PC-3 (cell line): ENCODE results near the gene TRIM44. TPM values are rescaled to one million over a fixed set of nuclear protein-coding genes. Genes with fewer than 3 reads are reported as not detected.

Experiments used
- ATAC-seq: fragments of 200-7000 bp; cut with Tn5 transposase; 2 replicates; pipeline ENCODE4 v1.9.1; 2020; ENCODE audit warnings: mild to moderate bottlenecking, moderate library complexity
- BruUV-seq: library from RNA; stranded (reverse); fragments of 400-500 nt; replicated peaks from 2 replicates; lab custom pipeline; 2021; lab: Mats Ljungman, UMichigan
- CTCF ChIA-PET: fragments of 300-600 bp; sonication (Branson Sonifier 250); formaldehyde crosslinking; loops from one replicate; lab custom pipeline; 2022; ENCODE audit warnings: antibody characterized with exemption; lab: Charles Lee
- POLR2A ChIA-PET: fragments of 300-600 bp; sonication (Branson Sonifier 250); formaldehyde crosslinking; loops from one replicate; lab custom pipeline; 2022; ENCODE audit warnings: antibody characterized with exemption; ENCODE audit not compliant: unreplicated experiment; lab: Charles Lee
- DNase-seq: peaks from one replicate; pipeline ENCODE4 v3.0.0-alpha.2; 2015
- H2AFZ ChIP-seq: fragments of 300-600 bp; sonication (generic); 2 replicates; pipeline ENCODE4 v1.6.0; 2016; ENCODE audit warnings: antibody characterized with exemption, low read length
- H3F3A ChIP-seq: fragments of 300-600 bp; sonication (generic); one replicate; pipeline ENCODE4 v1.6.0; 2017; ENCODE audit warnings: antibody characterized with exemption, low read length, control low read depth, mild to moderate bottlenecking; ENCODE audit not compliant: unreplicated experiment
- H3K27ac ChIP-seq: fragments of 300-600 bp; sonication (generic); 2 replicates; pipeline ENCODE4 v1.5.1; 2016; ENCODE audit warnings: mild to moderate bottlenecking, low read length
- H3K27me3 ChIP-seq: fragments of 300-600 bp; sonication (generic); 2 replicates; pipeline ENCODE4 v1.6.1; 2016; ENCODE audit warnings: low read length, mixed read lengths
- H3K36me3 ChIP-seq: fragments of 300-600 bp; sonication (generic); 2 replicates; pipeline ENCODE4 v1.6.1; 2016; ENCODE audit warnings: low read depth, mixed run types, low read length, mixed read lengths
- H3K4me1 ChIP-seq: fragments of 300-600 bp; sonication (generic); 2 replicates; pipeline ENCODE4 v1.5.1; 2016; ENCODE audit warnings: low read length; ENCODE audit not compliant: insufficient read depth
- H3K4me2 ChIP-seq: fragments of 300-600 bp; sonication (generic); 2 replicates; pipeline ENCODE4 v1.6.0; 2016; ENCODE audit warnings: low read length
- H3K4me3 ChIP-seq: fragments of 300-600 bp; sonication (generic); 2 replicates; pipeline ENCODE4 v1.5.1; 2016; ENCODE audit warnings: mild to moderate bottlenecking, low read length, mixed read lengths
- H3K79me2 ChIP-seq: fragments of 300-600 bp; sonication (generic); 2 replicates; pipeline ENCODE4 v1.6.1; 2017; ENCODE audit warnings: low read length, mixed read lengths
- H3K9ac ChIP-seq: fragments of 300-600 bp; sonication (generic); 2 replicates; pipeline ENCODE4 v1.6.0; 2016; ENCODE audit warnings: mild to moderate bottlenecking, low read length
- H3K9me2 ChIP-seq: fragments of 300-600 bp; sonication (generic); replicated peaks from 2 replicates; pipeline ENCODE4 v1.6.1; 2016; ENCODE audit warnings: mixed run types, low read length, mixed read lengths
- H3K9me3 ChIP-seq: fragments of 300-600 bp; sonication (generic); 2 replicates; pipeline ENCODE4 v1.6.1; 2016; ENCODE audit warnings: low read length, mixed read lengths
- H4K20me1 ChIP-seq: fragments of 300-600 bp; sonication (generic); 2 replicates; pipeline ENCODE4 v1.6.1; 2016; ENCODE audit warnings: low read length, mixed read lengths
- EZH2 ChIP-seq: fragments of 300-600 bp; sonication (generic); IDR thresholded peaks from one replicate; pipeline ENCODE4 v1.6.1; 2017; ENCODE audit warnings: antibody characterized with exemption, mild to moderate bottlenecking, low read length; ENCODE audit not compliant: unreplicated experiment
- EZH2phosphoT487 ChIP-seq: fragments of 300-600 bp; sonication (generic); IDR thresholded peaks from 2 replicates; pipeline ENCODE4 v1.6.1; 2018; ENCODE audit warnings: mild to moderate bottlenecking, antibody characterized with exemption, low read length, borderline replicate concordance
- intact Hi-C: fragments of 100-400 bp; cut with micrococcal nuclease; formaldehyde crosslinking; loops from 2 replicates; pipeline ENCODE4 v1.9.0; 2023
- total RNA-seq: library from RNA; depleted of rRNA; stranded (reverse); fragments of >200 nt; gene quantifications from 2 replicates; pipeline ENCODE4 v1.2.3, GENCODE V29; 2014
- TF ChIP-seq, protein P1 (sequence below): fragments of 300-600 bp; sonication (generic); conservative IDR thresholded peaks from 2 replicates; pipeline ENCODE4 v1.5.1; 2017; ENCODE audit warnings: antibody characterized with exemption, low read depth, mild to moderate bottlenecking, low read length

The TRIM44 gene
- total RNA-seq, 1 experiment from 2014 or later, result 14.0 TPM

DNA sequence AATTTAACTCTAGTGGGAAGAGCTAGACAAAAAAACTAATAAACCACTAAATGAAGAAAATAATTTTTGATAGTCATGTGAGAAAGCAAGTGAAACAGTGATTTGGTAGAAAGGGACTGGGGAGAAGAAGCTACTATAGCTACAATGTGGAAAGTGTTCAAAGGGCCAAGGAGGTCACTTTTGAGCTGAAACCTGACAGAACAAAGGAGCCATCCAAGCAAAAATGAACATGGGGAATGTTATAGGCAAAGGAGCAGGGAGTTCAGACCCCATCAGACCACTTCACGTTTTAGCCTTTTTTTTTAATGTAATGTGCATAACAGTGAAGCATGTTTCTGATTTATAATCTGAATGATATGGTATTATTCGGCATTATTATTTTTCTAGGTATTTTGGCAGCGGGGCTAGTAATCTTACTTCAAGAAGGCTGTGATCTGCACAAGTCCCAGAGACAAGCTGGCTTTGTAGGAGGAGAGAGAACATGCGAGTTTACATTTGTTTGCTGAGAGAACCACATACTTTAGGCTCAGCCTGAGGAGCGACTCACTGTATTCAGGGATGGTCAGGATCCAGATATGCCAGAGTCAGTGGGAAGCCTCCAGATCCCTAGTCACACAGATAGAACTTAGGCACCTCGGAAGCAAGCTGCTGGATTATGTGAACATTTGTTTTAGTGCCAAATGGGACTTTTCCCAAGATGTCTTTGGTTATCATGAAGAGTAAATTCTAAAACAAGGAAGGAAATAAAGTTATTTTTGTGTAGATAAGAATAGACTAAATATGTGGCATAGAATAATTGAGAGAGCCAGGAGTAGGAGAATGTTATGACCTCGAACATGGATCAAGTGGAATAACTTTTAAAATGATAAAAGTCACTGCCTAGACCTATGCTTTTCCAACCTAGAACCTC, 118.6 kb downstream of the TRIM44 start:
- Histone ChIP-seq H3K27me3 (no peaks in the 10 kb centered on the region), H3K36me3 (no peaks in the 10 kb centered on the region), H2AFZ (no peak overlapping the region), H3F3A (no peaks in the 10 kb centered on the region), H3K9me2 (no peaks in the 10 kb centered on the region), H3K9ac (no peak overlapping the region), H3K79me2 (no peaks in the 10 kb centered on the region), H4K20me1 (no peaks in the 10 kb centered on the region), H3K4me2 (no peak overlapping the region; the same call in 1 of the 2 replicates), H3K4me3 (no peak overlapping the region), H3K4me1 (peaks cover 15% of the 10 kb centered on the region), H3K27ac (no peak overlapping the region), H3K9me3 (no peaks in the 10 kb centered on the region)
- DNase-seq (peak; percentile 72), ATAC-seq (peak; percentile 99)
- intact Hi-C loops, result no loop called here
- TF ChIP-seq EZH2 (no peak), EZH2phosphoT487 (no peak)
- TF ChIP-seq, protein P1, sequence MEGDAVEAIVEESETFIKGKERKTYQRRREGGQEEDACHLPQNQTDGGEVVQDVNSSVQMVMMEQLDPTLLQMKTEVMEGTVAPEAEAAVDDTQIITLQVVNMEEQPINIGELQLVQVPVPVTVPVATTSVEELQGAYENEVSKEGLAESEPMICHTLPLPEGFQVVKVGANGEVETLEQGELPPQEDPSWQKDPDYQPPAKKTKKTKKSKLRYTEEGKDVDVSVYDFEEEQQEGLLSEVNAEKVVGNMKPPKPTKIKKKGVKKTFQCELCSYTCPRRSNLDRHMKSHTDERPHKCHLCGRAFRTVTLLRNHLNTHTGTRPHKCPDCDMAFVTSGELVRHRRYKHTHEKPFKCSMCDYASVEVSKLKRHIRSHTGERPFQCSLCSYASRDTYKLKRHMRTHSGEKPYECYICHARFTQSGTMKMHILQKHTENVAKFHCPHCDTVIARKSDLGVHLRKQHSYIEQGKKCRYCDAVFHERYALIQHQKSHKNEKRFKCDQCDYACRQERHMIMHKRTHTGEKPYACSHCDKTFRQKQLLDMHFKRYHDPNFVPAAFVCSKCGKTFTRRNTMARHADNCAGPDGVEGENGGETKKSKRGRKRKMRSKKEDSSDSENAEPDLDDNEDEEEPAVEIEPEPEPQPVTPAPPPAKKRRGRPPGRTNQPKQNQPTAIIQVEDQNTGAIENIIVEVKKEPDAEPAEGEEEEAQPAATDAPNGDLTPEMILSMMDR, result no peak
- POLR2A ChIA-PET, result no interaction called here
- BruUV-seq, result no TSS peak
- CTCF ChIA-PET, result interaction anchor here (0.8 kb wide), 1 partner anchor 41 kb away, joined by 5 read pairs; no protein-coding TSS in a partner anchor

DNA sequence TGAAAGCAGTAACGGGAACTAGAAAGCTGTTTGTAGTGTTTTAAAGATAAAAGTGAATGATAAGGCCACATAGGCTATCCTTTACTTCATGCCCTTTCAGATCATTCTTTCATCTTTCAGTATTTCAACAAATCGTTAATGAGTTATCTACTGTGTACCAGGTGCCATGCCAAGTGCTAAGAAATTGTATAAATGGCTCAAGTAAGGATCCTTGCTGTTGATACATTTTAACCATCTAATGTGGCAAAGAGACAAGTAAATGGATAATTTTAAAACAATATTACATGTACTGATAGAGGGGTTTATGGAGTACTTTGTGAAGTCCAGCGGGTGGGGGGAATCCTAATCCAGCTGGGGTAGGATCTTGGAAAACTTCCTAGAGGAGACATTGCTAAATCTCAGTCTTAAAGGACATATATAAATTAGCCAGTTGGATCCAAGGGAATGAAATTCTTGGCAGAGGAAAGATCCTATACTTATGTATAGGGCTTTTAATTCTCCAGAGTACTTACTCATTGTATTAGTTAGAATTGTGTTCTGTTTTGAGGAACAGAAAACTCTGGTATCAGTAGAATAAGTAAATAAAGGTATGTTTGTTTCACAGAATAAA, 119.4 kb downstream of the TRIM44 start:
- Histone ChIP-seq H2AFZ (no peak overlapping the region), H3K27ac (no peak overlapping the region), H3K27me3 (no peaks in the 10 kb centered on the region), H3K36me3 (no peaks in the 10 kb centered on the region), H3K79me2 (no peaks in the 10 kb centered on the region), H3K9me3 (no peaks in the 10 kb centered on the region), H3K4me2 (no peak overlapping the region), H3F3A (no peaks in the 10 kb centered on the region), H3K9ac (no peak overlapping the region), H3K4me3 (no peak overlapping the region), H3K9me2 (no peaks in the 10 kb centered on the region), H4K20me1 (no peaks in the 10 kb centered on the region), H3K4me1 (peaks cover 15% of the 10 kb centered on the region)
- CTCF ChIA-PET, result interaction anchor here (0.8 kb wide), 1 partner anchor 40 kb away, joined by 5 read pairs; no protein-coding TSS in a partner anchor
- intact Hi-C loops, result no loop called here
- ATAC-seq (no peak), DNase-seq (no peak)
- BruUV-seq, result no TSS peak
- POLR2A ChIA-PET, result no interaction called here
- TF ChIP-seq, protein P1, result no peak
- TF ChIP-seq EZH2phosphoT487 (no peak), EZH2 (no peak)
